Measurements from ENCODE around the gene ATRX. TPM values are rescaled to one million over a fixed set of nuclear protein-coding genes. Genes with fewer than 3 reads are reported as not detected.
"Not testable (repeated sequence)": the region's sequence is repeated elsewhere in the genome, so short reads cannot be mapped to it uniquely, and the experiment has no call there.

The ATRX gene
- total RNA-seq, 1 donor from 2014 or later, result 37.6 TPM

DNA sequence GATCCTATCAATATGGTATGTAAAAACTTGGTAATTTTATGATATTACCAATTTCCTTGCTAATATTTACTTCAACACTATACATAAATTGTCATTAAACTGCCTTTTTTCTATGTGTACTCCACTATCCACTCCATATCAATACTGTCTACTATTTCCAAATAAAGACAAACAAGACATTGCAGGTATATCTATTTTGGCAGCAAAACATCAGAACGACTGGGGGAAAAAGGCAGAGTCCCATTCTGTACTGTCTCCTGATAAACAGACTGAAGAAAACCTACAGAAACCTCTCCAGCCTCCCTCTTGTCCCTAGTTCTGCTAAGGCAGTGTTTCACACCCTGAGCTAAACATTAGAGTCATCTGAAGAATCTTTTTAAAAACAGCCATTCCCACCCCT is 96.6 kb downstream of the ATRX start:
- FAIRE-seq, result no peak
- no peak overlapping the region for H3K4me3 ChIP-seq (ENCODE audit: low read depth, low read length)
- TF ChIP-seq, protein P1, sequence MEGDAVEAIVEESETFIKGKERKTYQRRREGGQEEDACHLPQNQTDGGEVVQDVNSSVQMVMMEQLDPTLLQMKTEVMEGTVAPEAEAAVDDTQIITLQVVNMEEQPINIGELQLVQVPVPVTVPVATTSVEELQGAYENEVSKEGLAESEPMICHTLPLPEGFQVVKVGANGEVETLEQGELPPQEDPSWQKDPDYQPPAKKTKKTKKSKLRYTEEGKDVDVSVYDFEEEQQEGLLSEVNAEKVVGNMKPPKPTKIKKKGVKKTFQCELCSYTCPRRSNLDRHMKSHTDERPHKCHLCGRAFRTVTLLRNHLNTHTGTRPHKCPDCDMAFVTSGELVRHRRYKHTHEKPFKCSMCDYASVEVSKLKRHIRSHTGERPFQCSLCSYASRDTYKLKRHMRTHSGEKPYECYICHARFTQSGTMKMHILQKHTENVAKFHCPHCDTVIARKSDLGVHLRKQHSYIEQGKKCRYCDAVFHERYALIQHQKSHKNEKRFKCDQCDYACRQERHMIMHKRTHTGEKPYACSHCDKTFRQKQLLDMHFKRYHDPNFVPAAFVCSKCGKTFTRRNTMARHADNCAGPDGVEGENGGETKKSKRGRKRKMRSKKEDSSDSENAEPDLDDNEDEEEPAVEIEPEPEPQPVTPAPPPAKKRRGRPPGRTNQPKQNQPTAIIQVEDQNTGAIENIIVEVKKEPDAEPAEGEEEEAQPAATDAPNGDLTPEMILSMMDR (IDR thresholded peaks at IDR 0.05; ENCODE audit: insufficient read depth, low read length, severe bottlenecking), result no peak
- no peak for DNase-seq (ENCODE audit: low read depth)
- H3K36me3 ChIP-seq (ENCODE audit: control insufficient read depth, insufficient read depth, low read length), result peaks cover 2% of the 10 kb centered on the region
- H3K27me3 ChIP-seq (ENCODE audit: control insufficient read depth, insufficient read depth, low read length), result no peaks in the 10 kb centered on the region

DNA sequence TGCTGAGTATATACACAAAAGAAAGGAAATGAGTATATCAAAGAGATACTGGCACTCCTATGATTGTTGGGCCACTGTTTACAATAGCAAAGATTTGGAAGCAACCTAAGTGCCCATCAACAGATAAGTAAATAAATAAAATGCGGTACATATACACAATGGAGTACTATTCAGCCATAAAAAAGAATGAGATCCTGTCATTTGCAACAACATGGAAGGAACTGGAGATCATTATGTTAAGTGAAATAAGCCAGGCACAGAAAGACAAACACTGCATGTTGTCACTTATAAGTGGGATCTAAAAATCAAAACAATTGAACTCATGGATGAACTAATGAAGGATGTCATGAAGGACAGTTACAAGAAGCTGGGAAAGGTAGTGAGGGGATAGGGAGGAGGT is 100.3 kb downstream of the ATRX start:
- not testable (repeated sequence) for DNase-seq (ENCODE audit: low read depth); H3K36me3 ChIP-seq (ENCODE audit: control insufficient read depth, insufficient read depth, low read length); H3K27me3 ChIP-seq (ENCODE audit: control insufficient read depth, insufficient read depth, low read length); FAIRE-seq; H3K4me3 ChIP-seq (ENCODE audit: low read depth, low read length)

DNA sequence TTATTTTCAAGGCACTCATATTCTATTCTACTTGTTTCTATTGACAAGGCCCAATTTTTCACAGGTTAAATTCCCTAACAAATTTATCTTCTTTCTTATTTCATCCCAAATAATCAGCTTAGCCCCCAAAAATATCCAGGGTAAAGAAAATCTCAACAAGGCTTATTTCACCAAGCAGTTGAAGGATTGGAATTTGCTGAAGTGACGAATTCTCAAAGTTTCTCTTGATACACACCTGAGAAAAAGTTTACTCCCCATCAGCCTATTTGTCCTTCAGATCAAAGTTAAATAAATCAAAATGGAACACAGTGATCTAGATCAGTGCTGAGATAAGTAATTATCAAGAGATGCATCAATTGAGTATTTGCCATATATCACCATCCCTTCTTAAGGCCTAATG is 106.9 kb downstream of the ATRX start:
- DNase-seq (ENCODE audit: low read depth) (no peak), FAIRE-seq (no peak)
- H3K4me3 ChIP-seq (ENCODE audit: low read depth, low read length), result no peak overlapping the region
- H3K36me3 ChIP-seq (ENCODE audit: control insufficient read depth, insufficient read depth, low read length), result no peaks in the 10 kb centered on the region
- no peaks in the 10 kb centered on the region for H3K27me3 ChIP-seq (ENCODE audit: control insufficient read depth, insufficient read depth, low read length)
- TF ChIP-seq, protein P1 (IDR thresholded peaks at IDR 0.05; ENCODE audit: insufficient read depth, low read length, severe bottlenecking), result no peak

DNA sequence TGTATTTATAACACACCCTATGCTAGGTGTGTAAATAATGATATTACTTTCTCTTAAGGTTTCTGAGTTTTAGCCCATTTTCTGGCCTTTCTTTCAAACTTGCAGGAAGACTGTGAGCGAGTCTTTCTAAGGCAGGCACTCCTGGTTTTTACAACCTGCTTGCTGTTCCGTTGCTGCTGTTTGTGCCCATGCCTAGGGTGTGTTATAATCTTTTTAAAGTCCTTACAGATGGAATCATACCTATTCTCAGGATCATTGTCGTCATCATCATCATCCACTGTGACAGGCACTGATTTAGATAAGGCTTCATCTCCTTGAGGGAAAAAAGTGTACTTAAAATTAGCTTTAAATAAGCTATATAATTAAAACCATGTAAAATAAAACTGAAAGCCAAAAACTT is 110.0 kb downstream of the ATRX start:
- no peak overlapping the region for H3K4me3 ChIP-seq (ENCODE audit: low read depth, low read length)
- FAIRE-seq (no peak), DNase-seq (ENCODE audit: low read depth) (no peak)
- no peaks in the 10 kb centered on the region for H3K36me3 ChIP-seq (ENCODE audit: control insufficient read depth, insufficient read depth, low read length)
- no peaks in the 10 kb centered on the region for H3K27me3 ChIP-seq (ENCODE audit: control insufficient read depth, insufficient read depth, low read length)
- TF ChIP-seq, protein P1 (IDR thresholded peaks at IDR 0.05; ENCODE audit: insufficient read depth, low read length, severe bottlenecking), result no peak

DNA sequence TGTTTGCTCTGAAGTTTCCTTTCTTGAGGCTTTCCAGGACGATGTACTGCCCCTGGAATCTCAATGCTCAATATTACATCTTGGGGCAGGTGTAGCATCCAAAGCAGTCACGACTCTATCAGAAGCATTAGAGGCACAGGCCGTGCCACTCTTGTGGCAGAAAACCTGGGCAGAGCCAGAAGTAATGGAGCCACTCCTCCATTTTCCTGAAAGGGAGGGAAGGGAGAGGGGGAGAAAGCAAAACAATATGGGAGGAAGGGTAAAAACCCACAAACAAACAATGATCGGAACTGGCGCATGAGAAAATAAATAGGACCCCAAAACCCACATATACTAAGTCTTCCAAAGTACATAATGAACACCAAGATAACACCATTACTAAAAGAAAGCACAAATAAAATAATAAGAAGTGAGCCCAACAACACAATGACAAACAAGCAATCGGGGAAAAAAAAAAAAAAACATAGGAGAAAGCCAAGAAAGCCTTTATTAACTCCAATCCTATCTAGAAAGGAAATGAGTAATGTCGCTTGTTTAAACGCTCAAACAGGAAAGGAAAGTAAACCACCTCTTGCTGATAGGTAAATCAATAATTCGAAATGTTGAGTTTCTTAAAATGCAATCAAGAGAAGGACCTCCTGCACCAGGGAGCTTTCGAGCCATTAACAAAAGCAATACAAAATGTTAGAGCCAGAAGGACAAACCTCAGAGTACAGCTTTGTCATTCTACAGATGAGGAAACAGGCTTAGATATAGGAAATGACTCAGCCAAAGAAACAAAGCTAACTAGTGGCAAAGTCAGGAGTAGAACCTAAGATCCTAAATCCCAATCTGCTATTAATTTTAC is 117.4 kb downstream of the ATRX start:
- no peak for FAIRE-seq
- TF ChIP-seq, protein P1 (IDR thresholded peaks at IDR 0.05; ENCODE audit: insufficient read depth, low read length, severe bottlenecking), result no peak
- Histone ChIP-seq H3K4me3 (ENCODE audit: low read depth, low read length) (no peak overlapping the region), H3K27me3 (ENCODE audit: control insufficient read depth, insufficient read depth, low read length) (no peaks in the 10 kb centered on the region), H3K36me3 (ENCODE audit: control insufficient read depth, insufficient read depth, low read length) (no peaks in the 10 kb centered on the region)
- DNase-seq (ENCODE audit: low read depth), result peak; percentile 79

DNA sequence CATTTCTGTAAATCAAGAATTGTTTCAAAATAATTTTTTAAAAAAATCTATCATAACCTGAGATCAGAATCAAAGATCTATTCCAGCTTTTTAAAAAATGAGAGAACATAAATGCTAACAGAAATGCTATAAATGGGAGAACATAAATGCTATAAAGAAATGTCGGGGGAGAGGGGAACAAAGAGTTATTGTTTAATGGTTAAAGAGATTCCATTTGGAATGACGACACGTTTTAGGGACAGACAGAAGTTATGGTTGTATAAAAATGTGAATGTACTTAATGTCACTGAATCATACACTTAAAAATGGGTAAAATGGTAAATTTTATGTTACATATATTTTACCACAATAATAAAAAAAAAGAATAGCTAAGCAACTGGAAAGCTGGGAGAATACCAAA is 127.1 kb downstream of the ATRX start:
- Histone ChIP-seq H3K4me3 (ENCODE audit: low read depth, low read length) (no peak overlapping the region), H3K27me3 (ENCODE audit: control insufficient read depth, insufficient read depth, low read length) (no peaks in the 10 kb centered on the region), H3K36me3 (ENCODE audit: control insufficient read depth, insufficient read depth, low read length) (no peaks in the 10 kb centered on the region)
- FAIRE-seq (no peak), DNase-seq (ENCODE audit: low read depth) (no peak)
- TF ChIP-seq, protein P1 (IDR thresholded peaks at IDR 0.05; ENCODE audit: insufficient read depth, low read length, severe bottlenecking), result no peak
